Neural cell (in vitro differentiated cells): Measurements from ENCODE around the gene TMEFF2. TPM values are rescaled to one million over a fixed set of nuclear protein-coding genes. Genes with fewer than 3 reads are reported as not detected.

Experiments used
- H2AFZ ChIP-seq: fragments of 200-600, 300-800 bp; sonication (generic), shearing (Covaris generic); 2 replicates; pipeline ENCODE4 v1.6.0; 2014; ENCODE audit warnings: low read depth, mild to moderate bottlenecking, antibody characterized with exemption, low read length, moderate library complexity
- H3F3A ChIP-seq: fragments of 200-600 bp; shearing (Covaris generic); 2 replicates; pipeline ENCODE4 v1.6.1; 2016; ENCODE audit warnings: mild to moderate bottlenecking, moderate library complexity, mixed read lengths, antibody characterized with exemption, low read length; ENCODE audit not compliant: insufficient read depth, poor library complexity, severe bottlenecking
- H3K27ac ChIP-seq: fragments of 200-600, 300-800 bp; sonication (generic), shearing (Covaris generic); 2 replicates; pipeline ENCODE4 v1.5.1; 2014; ENCODE audit warnings: mild to moderate bottlenecking, low read length, moderate library complexity
- H3K27me3 ChIP-seq: fragments of 300-800, 200-600 bp; sonication (generic), shearing (Covaris generic); 2 replicates; pipeline ENCODE4 v1.6.0; 2014; ENCODE audit warnings: mild to moderate bottlenecking, low read depth, low read length, moderate library complexity; ENCODE audit not compliant: insufficient read depth
- H3K36me3 ChIP-seq: fragments of 300-800, 200-600 bp; sonication (generic), shearing (Covaris generic); 2 replicates; pipeline ENCODE4 v1.5.1; 2014; ENCODE audit warnings: mild to moderate bottlenecking, antibody characterized with exemption, low read length, moderate library complexity; ENCODE audit not compliant: insufficient read depth
- H3K4me2 ChIP-seq: fragments of 300-800, 200-600 bp; sonication (generic), shearing (Covaris generic); 2 replicates; pipeline ENCODE4 v1.6.0; 2014; ENCODE audit warnings: mild to moderate bottlenecking, low read length
- H3K4me3 ChIP-seq: fragments of 300-800, 200-600 bp; sonication (generic), shearing (Covaris generic); 2 replicates; pipeline ENCODE4 v1.5.1; 2014; ENCODE audit warnings: mild to moderate bottlenecking, low read length, moderate library complexity
- H3K79me2 ChIP-seq: fragments of 200-600 bp; shearing (Covaris generic); replicated peaks from 2 replicates; pipeline ENCODE4 v1.6.0; 2014; ENCODE audit warnings: mild to moderate bottlenecking, low read length, moderate library complexity; ENCODE audit not compliant: insufficient read depth
- H3K9ac ChIP-seq: fragments of 300-800, 200-600 bp; sonication (generic), shearing (Covaris generic); 2 replicates; pipeline ENCODE4 v1.6.1; 2016; ENCODE audit warnings: mild to moderate bottlenecking, low read length, mixed read lengths
- H3K9me2 ChIP-seq: fragments of 200-600 bp; shearing (Covaris generic); 2 replicates; pipeline ENCODE4 v1.6.1; 2016; ENCODE audit warnings: mild to moderate bottlenecking, low read length, mixed read lengths; ENCODE audit not compliant: insufficient read depth
- H3K9me3 ChIP-seq: fragments of 200-600, 300-800 bp; sonication (generic), shearing (Covaris generic); 2 replicates; pipeline ENCODE4 v1.6.1; 2016; ENCODE audit warnings: mild to moderate bottlenecking, mixed run types, low read length, moderate library complexity, mixed read lengths
- H4K20me1 ChIP-seq: fragments of 200-600 bp; shearing (Covaris generic); 2 replicates; pipeline ENCODE4 v1.6.1; 2016; ENCODE audit warnings: mild to moderate bottlenecking, mixed run types; ENCODE audit not compliant: insufficient read depth
- CTCF ChIP-seq: fragments of 450-650 bp; IDR thresholded peaks from 2 replicates; pipeline ENCODE4 v1.5.1; 2014; ENCODE audit warnings: antibody characterized with exemption, mild to moderate bottlenecking, moderate library complexity; ENCODE audit not compliant: poor library complexity, severe bottlenecking
- EP300 ChIP-seq: fragments of 450-650 bp; conservative IDR thresholded peaks from 2 replicates; pipeline ENCODE4 v1.6.1; 2014; ENCODE audit warnings: antibody characterized with exemption, mild to moderate bottlenecking, moderate library complexity; ENCODE audit not compliant: poor library complexity, severe bottlenecking
- EZH2 ChIP-seq: fragments of 200-600, 300-800 bp; shearing (Covaris generic), sonication (generic); IDR thresholded peaks from 2 replicates; pipeline ENCODE4 v1.6.1; 2014; ENCODE audit warnings: antibody characterized with exemption, low read length, borderline replicate concordance, mild to moderate bottlenecking; ENCODE audit not compliant: insufficient read depth, poor library complexity, severe bottlenecking
- MXI1 ChIP-seq: fragments of 450-650 bp; conservative IDR thresholded peaks from 2 replicates; pipeline ENCODE4 v1.6.1; 2014; ENCODE audit warnings: antibody characterized with exemption, mild to moderate bottlenecking; ENCODE audit not compliant: poor library complexity, severe bottlenecking
- RAD21 ChIP-seq: fragments of 450-650 bp; conservative IDR thresholded peaks from 2 replicates; pipeline ENCODE4 v1.6.1; 2014; ENCODE audit warnings: antibody characterized with exemption, mild to moderate bottlenecking, moderate library complexity
- SMC3 ChIP-seq: fragments of 450-650 bp; conservative IDR thresholded peaks from 2 replicates; pipeline ENCODE4 v1.6.1; 2014; ENCODE audit warnings: antibody characterized with exemption, mild to moderate bottlenecking, moderate library complexity; ENCODE audit not compliant: poor library complexity
- TAF1 ChIP-seq: IDR thresholded peaks from 2 replicates; pipeline ENCODE4 v1.6.1; 2012; ENCODE audit warnings: low read depth
- polyA plus RNA-seq: library from polyadenylated mRNA; depleted of rRNA; stranded (reverse); fragments of >200 nt; gene quantifications from 2 replicates; pipeline ENCODE4 v1.2.3, GENCODE V29; 2014

TMEFF2 gene
- polyA plus RNA-seq, 1 donor from 2014 or later = 24.6 TPM

- Histone ChIP-seq H2AFZ (no peak overlapping the region), H3K27me3 (no peaks in the 10 kb centered on the region), H3K4me2 (no peak overlapping the region), H4K20me1 (no peaks in the 10 kb centered on the region), H3K9me2 (no peaks in the 10 kb centered on the region), H3F3A (no peaks in the 10 kb centered on the region), H3K79me2 (no peaks in the 10 kb centered on the region), H3K9me3 (no peaks in the 10 kb centered on the region), H3K36me3 (no peaks in the 10 kb centered on the region), H3K4me3 (no peak overlapping the region), H3K9ac (no peak overlapping the region), H3K27ac (no peak overlapping the region)
- TF ChIP-seq SMC3 (no peak), MXI1 (no peak), EZH2 (no peak), CTCF (no peak), RAD21 (no peak), TAF1 (no peak), EP300 (no peak)
These were observed 295.3 kb downstream of the TMEFF2 start for GRCh38 chr2:191899410-191899809.
